Measurements from ENCODE around the gene OSBPL2. TPM values are rescaled to one million over a fixed set of nuclear protein-coding genes. Genes with fewer than 3 reads are reported as not detected.

Gene OSBPL2
- total RNA-seq, 4 donors from 2014 or later: 25.3 to 43.1 (median 27.6) TPM

DNA sequence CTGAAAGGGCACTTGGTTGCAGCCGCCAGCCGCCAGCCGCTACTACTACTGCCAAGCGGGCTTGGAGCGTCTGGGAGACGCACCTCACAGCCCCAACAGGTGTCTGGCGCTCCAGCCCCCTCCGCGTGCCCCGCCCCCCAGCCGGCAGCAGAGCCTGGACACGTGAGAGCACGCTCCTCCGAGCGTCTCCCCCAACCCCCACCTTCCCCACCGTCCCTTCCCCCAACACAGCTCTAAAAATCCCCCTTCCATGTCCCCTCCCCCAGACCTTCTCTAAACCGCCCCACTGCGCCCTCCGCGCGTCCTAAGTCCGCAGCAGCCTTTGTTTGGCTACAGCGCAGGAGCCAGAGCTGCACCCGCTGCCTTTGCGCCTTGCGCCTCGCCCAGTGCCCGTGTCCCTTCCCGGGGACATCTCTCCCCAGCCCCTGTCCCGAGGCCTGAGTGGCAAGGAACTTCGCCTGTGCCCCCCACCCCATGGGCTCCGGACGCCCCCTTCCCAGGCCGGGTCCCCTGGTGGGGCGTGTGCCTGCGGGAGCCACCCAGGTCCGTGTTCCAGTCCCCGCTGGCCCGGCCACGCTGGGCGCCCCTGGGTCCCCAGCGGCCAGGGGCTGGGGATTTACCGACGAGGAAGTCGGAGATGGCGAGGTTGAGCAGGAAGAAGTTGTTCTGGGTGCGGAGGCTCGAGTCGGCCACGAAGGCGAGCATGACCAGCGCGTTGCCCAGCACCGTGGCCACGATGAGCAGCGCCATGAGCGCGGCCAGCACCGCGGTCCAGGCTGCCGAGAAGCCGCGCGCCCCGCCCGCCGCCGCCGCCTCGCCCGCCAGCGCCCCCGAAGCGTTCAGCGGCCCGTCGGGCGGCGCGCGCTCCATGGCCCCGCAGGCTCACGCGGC is 19.0 kb upstream of the OSBPL2 start:
- TF ChIP-seq, protein P1, sequence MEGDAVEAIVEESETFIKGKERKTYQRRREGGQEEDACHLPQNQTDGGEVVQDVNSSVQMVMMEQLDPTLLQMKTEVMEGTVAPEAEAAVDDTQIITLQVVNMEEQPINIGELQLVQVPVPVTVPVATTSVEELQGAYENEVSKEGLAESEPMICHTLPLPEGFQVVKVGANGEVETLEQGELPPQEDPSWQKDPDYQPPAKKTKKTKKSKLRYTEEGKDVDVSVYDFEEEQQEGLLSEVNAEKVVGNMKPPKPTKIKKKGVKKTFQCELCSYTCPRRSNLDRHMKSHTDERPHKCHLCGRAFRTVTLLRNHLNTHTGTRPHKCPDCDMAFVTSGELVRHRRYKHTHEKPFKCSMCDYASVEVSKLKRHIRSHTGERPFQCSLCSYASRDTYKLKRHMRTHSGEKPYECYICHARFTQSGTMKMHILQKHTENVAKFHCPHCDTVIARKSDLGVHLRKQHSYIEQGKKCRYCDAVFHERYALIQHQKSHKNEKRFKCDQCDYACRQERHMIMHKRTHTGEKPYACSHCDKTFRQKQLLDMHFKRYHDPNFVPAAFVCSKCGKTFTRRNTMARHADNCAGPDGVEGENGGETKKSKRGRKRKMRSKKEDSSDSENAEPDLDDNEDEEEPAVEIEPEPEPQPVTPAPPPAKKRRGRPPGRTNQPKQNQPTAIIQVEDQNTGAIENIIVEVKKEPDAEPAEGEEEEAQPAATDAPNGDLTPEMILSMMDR (IDR thresholded peaks at IDR 0.05; ENCODE audit: low read depth): no peak

DNA sequence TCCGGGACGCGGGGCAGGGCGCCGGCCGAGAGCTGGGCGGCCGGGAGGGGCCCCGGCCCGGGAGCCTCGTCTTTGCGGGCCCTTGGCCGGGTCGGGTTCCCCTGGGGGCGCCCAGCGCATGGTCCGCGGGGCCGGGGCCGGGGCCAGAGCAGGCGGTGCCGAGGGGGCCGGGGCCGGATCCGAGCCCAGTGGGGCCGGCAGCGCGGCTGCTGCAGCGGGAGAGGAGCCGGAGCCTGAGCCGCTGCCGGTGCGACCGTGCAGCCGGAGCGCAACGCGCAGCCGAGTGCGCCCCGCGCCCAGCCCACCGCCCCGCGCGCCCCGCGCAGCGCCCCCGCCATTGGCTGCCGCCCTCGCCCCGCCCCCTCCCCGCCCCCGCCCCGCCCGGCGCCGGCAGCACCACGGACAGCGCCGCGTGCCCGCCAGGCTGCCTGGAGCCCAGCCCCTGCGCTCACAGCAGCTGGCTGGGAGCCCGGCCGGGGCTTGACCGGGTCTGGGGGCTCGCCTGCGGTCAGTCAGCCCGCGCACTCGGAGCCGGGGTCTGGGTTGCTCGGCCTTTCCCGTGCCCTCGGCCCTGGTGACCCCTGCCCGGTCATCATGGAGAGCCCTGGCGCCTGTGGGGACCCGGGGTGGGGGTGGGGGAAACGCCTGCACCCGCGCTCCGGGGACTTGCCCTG is 18.2 kb upstream of the OSBPL2 start, which contains the start of gene HRH3:
Gene HRH3 (minus strand): TSS at position 287 of the 674 bp plus-strand sequence. CDS start 308 bp downstream, outside the sequence.
- TF ChIP-seq, protein P1 (IDR thresholded peaks at IDR 0.05; ENCODE audit: low read depth): no peak

DNA sequence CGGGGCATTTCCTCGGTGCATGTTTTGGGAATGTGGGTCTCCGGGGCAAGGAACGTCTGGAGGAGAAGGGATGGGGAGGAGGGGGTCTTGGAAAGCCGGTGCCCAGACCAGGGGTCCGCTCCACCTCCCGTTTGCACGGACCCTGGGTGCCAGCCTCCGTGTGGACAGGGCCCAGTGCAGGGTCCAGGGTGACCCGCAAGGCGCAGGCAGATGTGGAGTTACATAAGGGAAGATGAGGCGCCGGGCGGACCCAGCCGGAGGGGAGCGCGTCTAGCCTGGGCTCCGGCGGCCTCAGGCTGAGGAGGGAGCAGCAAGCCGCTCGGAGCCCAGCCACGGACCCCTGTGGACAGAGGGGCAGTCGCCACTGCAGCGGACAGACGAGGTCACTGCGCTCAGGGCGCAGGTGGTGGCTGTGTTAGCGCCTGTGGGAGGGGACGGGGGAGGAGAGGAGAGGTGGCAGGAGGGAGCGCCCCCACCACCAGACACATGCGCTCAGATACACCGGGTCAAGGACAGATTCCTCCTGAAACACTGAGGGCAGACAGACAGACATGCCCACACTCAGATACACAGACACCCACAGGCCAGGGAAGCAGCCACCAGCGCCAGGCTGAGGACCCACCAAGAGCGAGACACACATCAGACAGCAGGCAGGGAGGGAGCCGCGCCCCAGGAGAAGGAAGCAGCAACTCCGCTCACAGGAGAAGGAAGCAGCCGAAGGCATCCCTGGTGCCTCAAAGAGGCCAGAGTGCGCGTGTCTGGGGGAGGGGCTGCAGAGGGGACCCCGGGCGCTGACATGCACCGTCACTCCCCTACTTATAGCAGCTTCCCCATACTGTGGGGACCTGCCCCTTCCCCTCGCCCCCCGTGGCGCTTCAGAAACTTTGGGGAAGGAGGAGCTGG is 17.4 kb upstream of the OSBPL2 start:
- TF ChIP-seq, protein P1 (IDR thresholded peaks at IDR 0.05; ENCODE audit: low read depth): no peak

DNA sequence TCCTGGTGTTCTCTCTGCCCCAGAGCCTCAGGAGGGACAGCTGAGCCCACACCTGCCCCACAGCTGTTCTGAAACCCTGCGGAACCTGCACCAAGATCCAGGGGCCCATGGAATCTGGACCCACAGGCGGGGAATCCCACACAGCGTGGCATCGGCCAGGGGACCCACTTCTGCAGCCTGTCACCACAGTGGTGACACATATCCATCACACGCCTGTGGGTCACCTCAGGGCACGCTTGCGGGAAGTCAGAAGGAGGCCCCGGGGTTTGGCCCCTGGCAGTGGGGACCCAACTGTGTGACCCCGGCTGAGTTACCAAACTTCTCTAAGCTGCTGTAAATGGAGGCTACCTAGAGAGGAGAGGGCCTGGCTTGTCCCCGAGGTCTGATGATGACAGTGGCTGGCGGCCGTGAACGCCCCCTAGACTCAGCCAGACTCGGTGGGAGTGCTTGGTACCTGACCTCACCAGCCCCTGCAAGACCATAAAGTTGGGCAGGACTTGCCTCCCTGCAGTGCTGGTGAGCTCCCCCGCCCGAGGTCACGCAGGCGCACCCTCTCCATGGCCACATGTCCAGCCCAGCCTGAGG is 16.0 kb upstream of the OSBPL2 start:
- TF ChIP-seq, protein P1 (IDR thresholded peaks at IDR 0.05; ENCODE audit: low read depth): no peak

DNA sequence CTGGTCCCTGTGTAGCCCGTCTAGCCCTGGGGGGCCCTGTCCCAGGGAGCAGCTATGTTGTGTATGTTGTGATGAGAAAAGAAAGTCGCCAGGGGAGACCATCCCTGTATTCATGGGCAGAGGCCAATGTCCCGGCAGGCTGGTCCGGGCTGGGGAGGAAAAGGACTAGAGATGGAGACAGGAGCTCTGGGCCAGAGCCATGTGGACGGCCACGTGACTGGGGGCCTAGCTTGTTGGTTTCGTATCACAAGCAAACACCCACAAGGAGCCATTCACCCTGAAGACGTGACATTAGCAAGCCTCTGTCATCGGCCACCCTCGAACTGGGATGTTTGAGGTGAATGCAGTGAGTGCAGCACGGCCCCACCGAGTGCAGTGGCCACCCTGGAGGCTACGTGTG is 15.3 kb upstream of the OSBPL2 start:
- TF ChIP-seq, protein P1 (IDR thresholded peaks at IDR 0.05; ENCODE audit: low read depth): no peak

DNA sequence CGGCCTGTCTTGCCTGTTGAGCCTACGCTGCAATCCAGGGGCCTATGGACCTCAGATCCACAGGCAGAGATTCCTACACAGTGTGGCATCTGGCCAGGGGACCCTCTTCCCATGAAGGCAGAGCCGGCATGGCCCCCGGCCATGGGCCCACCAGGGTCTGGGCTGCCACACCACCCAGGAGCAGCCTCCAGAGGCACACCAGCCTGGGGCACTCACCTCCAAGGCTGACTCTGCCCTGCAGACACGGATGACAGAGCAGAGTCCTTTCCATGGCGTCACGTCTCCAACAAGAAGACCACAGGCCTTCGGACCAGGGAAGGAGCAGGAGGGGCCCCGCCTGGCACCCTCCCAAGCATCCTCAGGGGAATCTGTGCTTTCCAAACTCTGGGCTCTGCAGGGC is 14.8 kb upstream of the OSBPL2 start:
- TF ChIP-seq, protein P1 (IDR thresholded peaks at IDR 0.05; ENCODE audit: low read depth): no peak

All from subcutaneous adipose tissue (tissue), 4 donors.